ENCODE data around the gene PLA2G4B.

PLA2G4B gene

DNA sequence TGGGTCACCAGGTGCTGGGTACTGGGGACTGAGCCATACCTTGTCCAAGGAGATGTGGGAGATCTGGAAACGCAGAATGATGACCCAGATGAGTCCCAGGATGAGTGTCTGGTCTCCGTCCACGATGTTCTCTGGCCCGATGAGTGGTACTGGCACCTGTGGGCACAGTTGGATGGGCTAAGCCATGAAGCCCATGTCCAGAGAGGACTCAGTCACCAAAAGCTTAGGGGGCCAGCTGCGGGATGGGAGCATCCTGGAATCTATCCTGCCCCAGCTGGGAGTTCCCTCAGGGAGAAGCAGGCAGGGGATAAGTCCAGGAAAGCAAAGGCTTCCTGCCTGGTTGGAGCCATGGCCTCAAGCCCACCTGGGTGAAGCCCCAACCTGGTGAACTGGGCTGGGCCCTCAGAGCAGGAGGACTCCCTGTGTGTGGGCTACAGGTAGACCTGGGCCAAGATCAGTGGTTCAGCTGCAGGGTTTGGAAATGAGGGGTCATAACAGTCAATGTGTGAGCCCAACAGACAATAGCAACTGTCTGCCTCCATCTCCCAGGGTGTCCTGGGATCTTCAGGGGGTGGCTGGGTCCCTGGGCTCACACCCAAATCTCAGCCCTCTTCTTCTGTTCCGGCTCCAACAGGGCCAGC, 51.5 kb downstream of the PLA2G4B start:
- peaks cover 35% of the 10 kb centered on the region for H3K4me1 Mint-ChIP-seq
- no peaks in the 10 kb centered on the region for H3K27me3 Mint-ChIP-seq
- no peaks in the 10 kb centered on the region for H3K9me3 Mint-ChIP-seq
- no peak overlapping the region for H3K4me3 Mint-ChIP-seq
- H3K36me3 Mint-ChIP-seq: no peaks in the 10 kb centered on the region
- no peak overlapping the region for H3K27ac Mint-ChIP-seq

DNA sequence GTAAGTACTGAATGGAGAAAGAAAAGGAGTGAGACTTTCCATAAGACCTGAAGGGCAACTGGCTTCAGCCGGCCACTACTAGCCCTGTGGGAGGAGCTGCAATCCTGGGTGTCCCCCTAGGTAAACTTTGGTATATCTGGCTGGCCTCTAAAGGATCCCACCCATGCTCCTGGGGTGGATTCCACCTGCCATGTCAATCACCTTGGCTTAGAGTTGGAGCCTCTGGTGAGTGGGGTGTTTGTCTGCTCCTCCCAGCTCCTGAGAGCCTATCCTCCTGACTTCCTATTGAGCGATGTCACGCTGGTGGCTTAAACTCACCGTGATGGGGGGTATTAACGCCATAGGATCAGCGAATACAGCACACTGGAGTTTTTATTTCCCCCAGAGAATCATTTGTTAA, 52.6 kb downstream of the PLA2G4B start:
- no peaks in the 10 kb centered on the region for H3K9me3 Mint-ChIP-seq
- no peaks in the 10 kb centered on the region for H3K36me3 Mint-ChIP-seq
- no peaks in the 10 kb centered on the region for H3K27me3 Mint-ChIP-seq
- peaks cover 43% of the 10 kb centered on the region for H3K4me1 Mint-ChIP-seq
- no peak overlapping the region for H3K27ac Mint-ChIP-seq
- H3K4me3 Mint-ChIP-seq: no peak overlapping the region

DNA sequence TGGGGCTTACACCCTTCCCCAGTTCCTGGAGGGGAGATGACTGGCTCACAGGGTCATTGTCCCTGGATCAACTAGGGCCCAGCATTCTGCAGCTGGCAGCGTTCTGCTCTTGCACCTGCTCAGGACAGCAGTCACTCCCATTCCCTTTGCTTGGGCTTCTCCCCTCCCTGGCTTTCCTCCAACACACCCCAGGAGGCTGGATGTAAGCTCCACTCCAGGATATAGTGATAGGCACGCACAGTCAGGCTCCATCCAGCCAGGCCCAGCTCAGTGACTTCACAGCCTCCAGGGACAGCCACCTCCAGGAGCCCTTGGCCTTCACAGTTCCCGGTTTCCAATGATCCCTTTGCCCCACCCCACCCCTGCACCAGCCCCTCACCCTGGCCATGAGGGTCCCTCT, 53.3 kb downstream of the PLA2G4B start:
- Mint-ChIP-seq H3K27ac (no peak overlapping the region), H3K4me3 (no peak overlapping the region)

DNA sequence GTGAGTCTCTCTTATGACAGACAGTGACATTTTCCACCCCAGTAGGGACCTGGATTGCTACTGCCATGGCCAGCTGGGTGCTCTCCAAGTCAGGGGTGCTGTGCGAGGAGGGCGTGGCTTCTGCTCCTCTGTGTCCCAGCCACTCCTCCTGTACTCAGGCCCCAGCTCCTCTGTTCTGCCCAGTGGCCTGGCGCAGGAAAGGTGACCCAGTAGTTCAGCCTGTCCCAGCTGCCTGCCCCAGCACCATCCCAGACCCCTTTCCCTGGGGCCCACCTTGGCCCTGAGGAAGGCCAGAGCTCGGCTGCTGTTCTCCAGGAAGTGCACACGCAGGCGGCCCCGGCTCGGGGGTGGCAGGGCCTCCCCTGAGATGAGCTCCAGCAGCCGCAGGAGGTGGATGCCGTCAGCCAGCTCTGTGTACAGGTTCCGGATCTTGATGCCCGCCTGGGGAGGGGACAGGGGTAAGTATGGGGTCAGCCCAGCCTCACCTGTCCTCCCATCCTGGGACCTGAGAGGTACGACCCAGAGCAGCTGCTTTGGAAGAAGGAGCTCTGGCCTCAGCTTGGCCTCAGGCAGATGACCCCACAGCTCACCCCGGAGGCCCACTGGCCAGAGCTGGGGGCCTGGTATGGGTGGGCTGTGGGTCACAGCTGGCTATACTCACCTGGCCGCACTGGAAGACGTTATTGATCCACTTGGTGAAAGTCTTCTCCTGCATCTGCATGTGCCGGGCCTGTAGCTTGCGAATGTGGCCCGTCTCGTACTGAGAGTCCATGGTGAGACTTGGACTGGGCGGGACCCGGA, 54.2 kb downstream of the PLA2G4B start:
- H3K27ac Mint-ChIP-seq: peak overlapping the region; percentile 72
- H3K9me3 Mint-ChIP-seq: no peaks in the 10 kb centered on the region
- H3K4me1 Mint-ChIP-seq: peaks cover 51% of the 10 kb centered on the region
- H3K27me3 Mint-ChIP-seq: no peaks in the 10 kb centered on the region
- H3K36me3 Mint-ChIP-seq: no peaks in the 10 kb centered on the region
- peak overlapping the region; percentile 11 for H3K4me3 Mint-ChIP-seq

More for the DNA sequence above, 53.3 kb downstream of the PLA2G4B start:
- Mint-ChIP-seq H3K4me1 (peaks cover 45% of the 10 kb centered on the region), H3K9me3 (no peaks in the 10 kb centered on the region), H3K27me3 (no peaks in the 10 kb centered on the region), H3K36me3 (no peaks in the 10 kb centered on the region)

DNA sequence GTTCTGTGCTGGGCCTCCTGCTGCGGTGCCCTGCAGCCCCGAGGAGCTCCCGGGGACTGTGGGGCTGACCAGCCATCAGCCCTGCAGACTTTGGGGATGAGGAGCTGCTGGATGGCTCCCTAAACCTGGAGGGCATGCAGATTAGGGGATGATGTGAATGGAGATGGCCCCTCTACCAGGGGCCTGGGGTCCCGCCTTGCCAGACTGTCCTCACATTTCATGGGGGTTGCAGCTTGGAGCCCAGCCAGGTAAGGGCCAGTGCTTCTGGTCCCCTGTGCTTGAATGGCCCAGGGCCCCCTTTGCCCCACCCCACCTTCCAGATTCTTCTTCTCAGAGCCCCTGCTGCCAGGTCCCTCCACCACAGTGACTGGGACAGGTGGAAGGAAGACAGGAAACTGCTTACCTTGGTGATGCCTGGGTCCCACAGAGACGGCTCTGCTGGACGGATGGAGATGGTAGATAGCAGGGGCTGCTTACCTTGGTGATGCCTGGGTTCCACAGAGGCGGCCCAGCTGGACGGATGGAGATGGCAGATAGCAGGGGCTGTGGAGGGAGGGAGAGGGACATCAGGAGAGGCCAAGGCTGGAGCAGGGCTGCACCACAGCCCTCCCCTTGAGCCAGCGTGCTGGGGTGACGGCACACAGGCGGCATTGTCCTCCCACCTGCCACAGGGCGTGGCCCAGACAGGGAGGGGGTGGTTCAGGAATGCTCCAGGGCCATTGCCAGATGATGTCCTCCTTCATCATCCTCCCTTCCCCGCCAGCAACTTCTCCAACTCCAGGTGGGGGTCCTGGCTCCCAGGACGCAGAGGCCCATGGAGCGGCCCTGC, 55.0 kb downstream of the PLA2G4B start, which contains the start of gene SPTBN5:
SPTBN5 (minus strand) TSS at position 632 of the 829 bp plus-strand sequence; CDS start at position 76, 556 bp downstream.
- no peaks in the 10 kb centered on the region for H3K27me3 Mint-ChIP-seq
- H3K27ac Mint-ChIP-seq: peak within 1 kb of the TSS; percentile 72
- no peaks in the 10 kb centered on the region for H3K9me3 Mint-ChIP-seq
- peaks cover 48% of the 10 kb centered on the region for H3K4me1 Mint-ChIP-seq
- no peaks in the 10 kb centered on the region for H3K36me3 Mint-ChIP-seq
- peak within 1 kb of the TSS; percentile 36 for H3K4me3 Mint-ChIP-seq

DNA sequence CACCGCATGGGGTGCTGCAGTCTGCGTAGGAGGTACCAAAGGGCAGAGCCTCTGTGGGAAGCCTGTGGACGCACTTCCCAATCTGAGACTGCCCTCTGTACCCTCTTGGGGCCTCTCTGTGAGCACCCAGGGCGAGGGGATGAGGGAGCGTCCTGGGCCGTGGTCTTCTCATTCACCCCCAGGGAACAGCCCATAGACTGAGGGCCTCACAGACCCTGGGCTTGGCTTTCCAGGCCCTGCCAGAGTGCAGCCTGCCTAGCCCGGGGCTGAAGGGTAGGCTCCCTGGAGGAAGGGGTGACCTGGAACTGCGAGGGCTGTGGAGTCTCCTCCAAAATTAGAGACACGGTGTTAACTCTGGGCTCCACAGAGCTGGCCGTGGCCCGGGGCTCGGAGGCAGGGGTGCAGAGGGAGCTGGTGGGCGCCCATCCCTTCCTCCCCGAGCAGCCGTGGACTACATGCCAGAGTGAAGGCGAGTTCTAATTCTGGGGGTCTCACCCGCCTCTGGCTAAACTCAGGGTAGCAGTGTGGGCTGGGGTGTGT, 55.7 kb downstream of the PLA2G4B start:
- Mint-ChIP-seq H3K4me1 (peaks cover 42% of the 10 kb centered on the region), H3K27me3 (no peaks in the 10 kb centered on the region), H3K36me3 (no peaks in the 10 kb centered on the region), H3K4me3 (peak overlapping the region; percentile 36), H3K9me3 (no peaks in the 10 kb centered on the region), H3K27ac (no peak overlapping the region)

DNA sequence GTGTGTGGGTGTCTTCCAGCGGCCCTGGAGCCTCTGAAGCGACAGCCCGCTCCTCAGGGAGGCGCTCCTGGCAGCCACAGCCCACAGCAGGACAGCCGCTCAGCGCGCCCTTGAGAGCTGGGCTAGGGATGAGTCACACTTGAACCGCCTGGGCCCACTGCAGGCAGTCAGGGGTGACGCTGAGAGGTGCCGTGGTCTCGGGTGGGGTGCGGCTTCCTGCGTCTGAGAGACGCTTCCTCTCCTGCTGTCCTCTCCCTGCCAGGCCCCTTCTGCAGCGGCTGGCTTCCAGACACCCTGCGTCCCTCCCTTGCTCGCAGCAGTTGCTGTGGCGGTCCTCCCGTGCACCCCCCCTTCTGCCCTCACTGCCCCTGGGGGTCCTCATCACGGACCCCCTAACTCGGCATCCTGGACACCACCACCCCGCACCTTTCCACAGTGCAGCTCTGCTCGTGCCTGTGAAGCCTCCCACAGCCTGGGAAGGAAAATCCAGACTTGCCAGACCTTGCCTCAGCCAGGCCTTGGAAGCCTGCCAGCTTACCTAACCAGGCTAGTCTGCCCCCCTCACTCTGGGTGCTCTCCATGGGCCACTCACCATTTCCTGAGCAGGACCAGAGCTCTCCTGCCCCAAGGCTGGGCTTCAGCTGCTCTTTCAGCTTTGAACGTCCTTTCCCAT, 56.3 kb downstream of the PLA2G4B start:
- Mint-ChIP-seq H3K27me3 (no peaks in the 10 kb centered on the region), H3K4me3 (peak overlapping the region; percentile 36), H3K27ac (peak overlapping the region; percentile 66), H3K36me3 (no peaks in the 10 kb centered on the region), H3K4me1 (peaks cover 42% of the 10 kb centered on the region), H3K9me3 (no peaks in the 10 kb centered on the region)

DNA sequence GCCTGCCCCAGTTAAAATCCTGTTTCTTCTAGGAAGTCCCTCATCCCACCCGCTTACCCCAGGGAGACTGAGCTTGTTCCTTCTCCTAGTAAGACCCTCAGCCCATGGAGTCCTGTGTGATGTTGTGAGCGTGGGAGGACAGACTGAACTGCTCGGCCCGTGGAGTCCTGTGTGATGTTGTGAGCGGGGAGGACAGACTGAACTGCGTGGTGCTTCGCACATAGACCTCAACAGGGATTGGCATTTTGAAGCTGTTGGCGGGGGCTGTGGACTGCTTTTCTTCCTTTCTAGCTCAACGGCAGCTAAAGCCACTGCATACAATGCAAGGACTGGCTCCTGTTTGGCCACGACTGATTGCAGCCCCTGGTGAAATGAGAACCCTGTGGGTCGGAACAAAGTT, 56.8 kb downstream of the PLA2G4B start:
- H3K27me3 Mint-ChIP-seq: no peaks in the 10 kb centered on the region
- peak overlapping the region; percentile 34 for H3K4me3 Mint-ChIP-seq

DNA sequence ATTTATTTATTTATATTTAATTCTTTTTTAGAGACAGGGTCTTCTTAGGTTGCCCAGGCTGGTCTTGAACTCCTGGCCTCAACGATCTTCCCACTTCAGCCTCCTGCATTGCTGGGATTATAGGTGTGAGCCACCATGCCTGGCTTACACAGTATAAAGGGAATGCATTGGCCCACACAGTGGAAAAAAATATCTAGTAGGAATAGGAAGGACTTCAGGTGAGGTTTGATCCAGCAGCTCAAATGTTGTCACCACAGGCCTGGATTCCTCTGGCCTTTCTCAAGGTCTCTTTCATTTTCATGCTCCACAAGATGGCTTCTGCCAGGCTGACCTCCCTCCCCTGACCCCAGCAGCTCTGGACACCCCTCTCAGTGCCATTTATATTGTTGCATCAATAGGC, 57.3 kb downstream of the PLA2G4B start:
- no peak overlapping the region for H3K4me3 Mint-ChIP-seq
- no peaks in the 10 kb centered on the region for H3K36me3 Mint-ChIP-seq
- peak overlapping the region; percentile 41 for H3K27ac Mint-ChIP-seq
- H3K4me1 Mint-ChIP-seq: peaks cover 42% of the 10 kb centered on the region
- no peaks in the 10 kb centered on the region for H3K27me3 Mint-ChIP-seq
- H3K9me3 Mint-ChIP-seq: no peaks in the 10 kb centered on the region

More for the DNA sequence above, 56.8 kb downstream of the PLA2G4B start:
- Mint-ChIP-seq H3K4me1 (peaks cover 42% of the 10 kb centered on the region), H3K9me3 (no peaks in the 10 kb centered on the region), H3K27ac (peak overlapping the region; percentile 66), H3K36me3 (no peaks in the 10 kb centered on the region)

DNA sequence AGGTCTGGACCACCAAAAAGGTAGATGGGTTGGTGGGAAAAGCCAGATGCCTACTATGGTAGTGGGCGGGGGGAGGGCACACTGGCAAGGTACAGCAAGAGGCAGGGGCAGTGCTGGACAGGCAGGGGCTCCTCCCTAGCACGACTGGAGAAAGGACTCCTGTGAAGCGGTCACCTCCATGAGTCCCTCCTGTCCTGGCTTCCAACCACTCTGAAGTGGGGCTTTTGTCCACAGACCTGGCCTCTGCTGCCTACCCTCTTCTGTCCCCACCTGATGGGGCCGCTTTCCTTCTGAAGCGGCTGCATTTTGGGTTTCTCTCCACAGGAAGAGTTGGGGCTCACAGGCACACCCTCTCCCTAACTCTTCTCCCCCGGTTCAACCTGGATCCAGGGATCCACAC, 57.9 kb downstream of the PLA2G4B start:
- Mint-ChIP-seq H3K27me3 (no peaks in the 10 kb centered on the region), H3K4me1 (peaks cover 42% of the 10 kb centered on the region), H3K36me3 (no peaks in the 10 kb centered on the region), H3K4me3 (no peak overlapping the region), H3K9me3 (no peaks in the 10 kb centered on the region), H3K27ac (peak overlapping the region; percentile 41)

DNA sequence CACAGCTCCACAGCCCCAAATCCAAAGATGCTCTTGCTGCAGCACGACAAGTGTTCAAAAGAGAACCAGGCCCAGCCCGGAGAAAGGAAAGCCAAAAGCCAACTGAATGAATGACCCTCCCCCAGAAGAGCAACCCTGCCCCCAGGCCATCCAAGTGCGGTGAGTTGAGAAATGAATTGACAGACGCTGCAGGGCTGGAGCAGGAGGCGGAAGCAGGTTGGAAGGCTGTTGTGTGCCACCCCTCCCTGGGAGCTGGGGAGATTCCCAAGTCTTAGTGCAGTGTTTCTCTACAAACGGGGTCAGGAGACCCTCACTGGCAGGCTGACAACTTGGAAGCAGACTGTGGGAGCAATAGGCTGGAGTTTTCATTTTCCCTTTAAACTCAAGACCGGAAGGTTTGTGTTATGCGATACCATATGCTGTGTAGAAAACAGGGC, 58.7 kb downstream of the PLA2G4B start:
- no peak overlapping the region for H3K4me3 Mint-ChIP-seq
- peak overlapping the region; percentile 24 for H3K27ac Mint-ChIP-seq
- no peaks in the 10 kb centered on the region for H3K27me3 Mint-ChIP-seq
- H3K36me3 Mint-ChIP-seq: no peaks in the 10 kb centered on the region
- no peaks in the 10 kb centered on the region for H3K9me3 Mint-ChIP-seq
- H3K4me1 Mint-ChIP-seq: peaks cover 38% of the 10 kb centered on the region
